Fibroblast of lung (primary cell): Measurements from ENCODE around the gene CACNG8.

ENCODE experiments used
- CTCF ChIP-seq, 2 donors: IDR thresholded peaks in 1 of 2; conservative IDR thresholded peaks in 1 of 2; 1 replicate in 1 of 2; 2 replicates in 1 of 2; pipeline ENCODE4 v1.5.1; 2011 to 2012; ENCODE audit warnings: low read length in 2 of 2, control low read depth in 1 of 2, inconsistent platforms in 1 of 2, low read depth in 1 of 2, mild to moderate bottlenecking in 1 of 2
- EZH2 ChIP-seq: IDR thresholded peaks from 2 replicates; pipeline ENCODE4 v1.5.1; 2012; ENCODE audit warnings: low read length, control low read depth, mild to moderate bottlenecking; ENCODE audit errors: missing control alignments

DNA sequence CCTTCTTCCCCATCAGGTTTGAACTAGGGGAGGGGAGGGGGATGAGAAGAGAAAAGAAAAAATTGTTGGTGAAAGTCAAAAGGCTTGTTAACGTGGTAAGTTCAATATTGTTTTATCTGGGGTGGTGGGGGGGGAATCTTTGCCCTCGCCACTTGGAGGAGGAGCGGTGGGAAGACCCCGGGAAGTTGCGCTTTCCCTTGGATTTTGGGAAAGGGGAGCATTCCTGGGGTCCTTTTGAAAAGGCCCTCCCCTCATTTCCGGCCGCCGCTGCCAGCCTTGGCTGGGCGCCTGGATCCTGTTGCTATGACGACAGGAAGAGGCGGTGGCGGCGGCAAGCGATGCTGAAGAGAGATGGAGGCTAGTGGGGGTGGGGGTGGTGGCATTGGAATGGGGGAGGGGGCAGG, 4.6 kb upstream of the CACNG8 start:
- TF ChIP-seq CTCF (conservative IDR thresholded peaks at IDR 0.05 in 1 of 2, IDR thresholded peaks at IDR 0.05 in 1 of 2; ENCODE audit: low read depth in 1 of 2, low read length in 2 of 2) (no peak), EZH2 (no peak)
